HEK293 (cell line): Measurements from ENCODE around the gene CLCNKB.

Experiments
- CTCF ChIA-PET: fragments of 350-600 bp; formaldehyde crosslinking; extraction: SDS; loops from one replicate; lab custom pipeline; 2021; ENCODE audit warnings: antibody characterized with exemption; lab: Yijun Ruan, JAX
- POLR2A ChIA-PET: fragments of 300-600 bp; formaldehyde crosslinking; extraction: SDS; loops from one replicate; lab custom pipeline; 2020; ENCODE audit warnings: antibody characterized with exemption, inconsistent platforms; lab: Yijun Ruan, JAX
- H3K27ac ChIP-seq: fragments of 200-500 bp; sonication (Bioruptor generic); 2 replicates; pipeline ENCODE4 v1.5.1; 2014; ENCODE audit warnings: low read depth, low read length, control low read depth, inconsistent platforms; ENCODE audit errors: extremely low read depth
- H3K36me3 ChIP-seq, 2 experiments: fragments of 200-500 bp in 1 of 2; sonication (Bioruptor generic) in 1 of 2; 1 replicate in 1 of 2; 2 replicates in 1 of 2; pipeline ENCODE4 v1.5.1; 2014 to 2017; ENCODE audit warnings: inconsistent platforms in 2 of 2, low read length in 2 of 2; ENCODE audit not compliant: control insufficient read depth in 2 of 2, insufficient read depth in 1 of 2
- H3K4me1 ChIP-seq: fragments of 200-500 bp; sonication (Bioruptor generic); 2 replicates; pipeline ENCODE4 v1.5.1; 2014; ENCODE audit warnings: mild to moderate bottlenecking, low read length, inconsistent platforms; ENCODE audit not compliant: control insufficient read depth, insufficient read depth
- H3K4me3 ChIP-seq: 2 replicates; pipeline ENCODE4 v1.5.1; 2011; ENCODE audit warnings: low read depth, mild to moderate bottlenecking, control low read depth, low read length, moderate library complexity
- H3K9me3 ChIP-seq: fragments of 200-500 bp; sonication (Bioruptor generic); 2 replicates; pipeline ENCODE4 v1.5.1; 2014; ENCODE audit warnings: low read depth, low read length, inconsistent platforms; ENCODE audit not compliant: control insufficient read depth, insufficient read depth
- GFI1B ChIP-seq: fragments of 450-650 bp; formaldehyde crosslinking; IDR thresholded peaks from 2 replicates; pipeline ENCODE4 v1.5.1; 2016; ENCODE audit warnings: missing biosample characterization, missing genetic modification characterization
- HOXC10 ChIP-seq: sonication (generic); formaldehyde crosslinking; IDR thresholded peaks from 2 replicates; pipeline ENCODE4 v1.8.1; 2023; ENCODE audit warnings: mild to moderate bottlenecking, missing genetic modification reagents
- IKZF3 ChIP-seq: fragments of 450-650 bp; IDR thresholded peaks from 2 replicates; pipeline ENCODE4 v1.5.0; 2018; ENCODE audit warnings: missing biosample characterization, mild to moderate bottlenecking, missing genetic modification characterization, moderate library complexity
- KLF8 ChIP-seq: fragments of 450-650 bp; formaldehyde crosslinking; IDR thresholded peaks from 2 replicates; pipeline ENCODE4 v1.5.1; 2016; ENCODE audit warnings: missing biosample characterization, missing genetic modification characterization
- TCF7L2 ChIP-seq: IDR thresholded peaks from 2 replicates; pipeline ENCODE4 v1.6.1; 2011; ENCODE audit warnings: low read depth, mild to moderate bottlenecking, inconsistent platforms, low read length, moderate library complexity, borderline replicate concordance
- TRIM28 ChIP-seq: IDR thresholded peaks from 2 replicates; pipeline ENCODE4 v1.6.1; 2011; ENCODE audit warnings: low read length, control low read depth, borderline replicate concordance
- ZBTB8A ChIP-seq: fragments of 450-650 bp; formaldehyde crosslinking; IDR thresholded peaks from 2 replicates; pipeline ENCODE4 v1.5.1; 2016; ENCODE audit warnings: missing biosample characterization, missing genetic modification characterization
- ZFP3 ChIP-seq: fragments of 450-650 bp; formaldehyde crosslinking; IDR thresholded peaks from 2 replicates; pipeline ENCODE4 v1.5.1; 2016; ENCODE audit warnings: low read depth, missing biosample characterization, missing genetic modification characterization
- ZNF133 ChIP-seq: fragments of 450-650 bp; formaldehyde crosslinking; IDR thresholded peaks from 2 replicates; pipeline ENCODE4 v1.5.1; 2016; ENCODE audit warnings: missing biosample characterization, missing genetic modification characterization
- ZNF146 ChIP-seq: fragments of 450-650 bp; formaldehyde crosslinking; IDR thresholded peaks from 2 replicates; pipeline ENCODE4 v1.5.1; 2016; ENCODE audit warnings: missing biosample characterization, missing genetic modification characterization
- ZNF174 ChIP-seq: fragments of 450-650 bp; formaldehyde crosslinking; IDR thresholded peaks from 2 replicates; pipeline ENCODE4 v1.5.0; 2017; ENCODE audit warnings: missing biosample characterization, mild to moderate bottlenecking, missing genetic modification characterization
- ZNF221 ChIP-seq: fragments of 450-650 bp; formaldehyde crosslinking; IDR thresholded peaks from 2 replicates; pipeline ENCODE4 v1.5.1; 2017; ENCODE audit warnings: missing biosample characterization, missing genetic modification characterization, borderline replicate concordance
- ZNF23 ChIP-seq: fragments of 450-650 bp; formaldehyde crosslinking; IDR thresholded peaks from 2 replicates; pipeline ENCODE4 v1.5.1; 2016; ENCODE audit warnings: missing biosample characterization, missing genetic modification characterization, borderline replicate concordance
- ZNF266 ChIP-seq: fragments of 450-650 bp; formaldehyde crosslinking; IDR thresholded peaks from 2 replicates; pipeline ENCODE4 v1.5.1; 2016; ENCODE audit warnings: missing biosample characterization, missing genetic modification characterization, low read depth
- ZNF426 ChIP-seq: fragments of 450-650 bp; formaldehyde crosslinking; IDR thresholded peaks from 2 replicates; pipeline ENCODE4 v1.5.1; 2017; ENCODE audit warnings: missing biosample characterization, missing genetic modification characterization, mild to moderate bottlenecking, inconsistent platforms, moderate library complexity
- ZNF558 ChIP-seq: fragments of 450-650 bp; formaldehyde crosslinking; IDR thresholded peaks from 2 replicates; pipeline ENCODE4 v1.5.1; 2016; ENCODE audit warnings: missing biosample characterization, missing genetic modification characterization
- ZNF560 ChIP-seq: fragments of 450-650 bp; formaldehyde crosslinking; IDR thresholded peaks from 2 replicates; pipeline ENCODE4 v1.5.1; 2017; ENCODE audit warnings: missing biosample characterization, missing genetic modification characterization, borderline replicate concordance
- ZNF670 ChIP-seq: fragments of 450-650 bp; formaldehyde crosslinking; IDR thresholded peaks from 2 replicates; pipeline ENCODE4 v1.5.1; 2016; ENCODE audit warnings: missing biosample characterization, missing genetic modification characterization, low read depth
- ZNF791 ChIP-seq: fragments of 450-650 bp; formaldehyde crosslinking; IDR thresholded peaks from 2 replicates; pipeline ENCODE4 v1.5.1; 2016; ENCODE audit warnings: missing biosample characterization, missing genetic modification characterization
- TF ChIP-seq, protein P1 (sequence below): fragments of 450-650 bp; formaldehyde crosslinking; IDR thresholded peaks from 2 replicates; pipeline ENCODE4 v1.5.1; 2016; ENCODE audit warnings: missing biosample characterization, missing genetic modification characterization
- TF ChIP-seq, protein P2 (sequence below): fragments of 450-650 bp; formaldehyde crosslinking; IDR thresholded peaks from 2 replicates; pipeline ENCODE4 v1.5.1; 2016; ENCODE audit warnings: missing biosample characterization, missing genetic modification characterization
- TF ChIP-seq, protein P3 (sequence below): fragments of 450-650 bp; formaldehyde crosslinking; IDR thresholded peaks from 2 replicates; pipeline ENCODE4 v1.5.1; 2016; ENCODE audit warnings: missing biosample characterization, missing genetic modification characterization, borderline replicate concordance

CLCNKB gene

DNA sequence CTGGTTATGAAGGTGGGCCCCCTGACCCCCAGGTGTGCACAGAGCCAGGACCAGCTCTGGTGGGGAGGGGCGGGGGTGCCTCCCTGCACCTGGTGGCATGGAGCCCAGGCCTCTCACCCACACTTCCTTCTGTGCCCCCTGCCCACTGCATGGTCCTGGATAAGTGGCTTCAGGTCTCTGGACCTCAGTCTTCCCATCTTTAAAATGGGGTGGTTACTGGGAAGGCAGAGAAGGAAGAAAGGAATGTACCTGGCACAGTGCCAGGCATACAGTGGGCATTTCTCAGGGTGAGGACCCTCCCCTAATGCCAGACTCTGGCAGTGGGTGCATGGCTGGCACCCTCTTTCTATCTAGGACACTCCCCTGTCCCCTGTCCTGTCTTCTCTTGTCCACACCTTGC, 14.3 kb upstream of the CLCNKB start:
- no peaks in the 10 kb centered on the region for H3K4me1 ChIP-seq
- no peak overlapping the region for H3K4me3 ChIP-seq
- H3K27ac ChIP-seq: no peak overlapping the region
- POLR2A ChIA-PET: no interaction called here
- no peak for TF ChIP-seq ZNF146 (tag by site-specific recombination)
- no peak for TF ChIP-seq TCF7L2
- TF ChIP-seq ZNF266 (tag by site-specific recombination): no peak
- TF ChIP-seq, protein P1, sequence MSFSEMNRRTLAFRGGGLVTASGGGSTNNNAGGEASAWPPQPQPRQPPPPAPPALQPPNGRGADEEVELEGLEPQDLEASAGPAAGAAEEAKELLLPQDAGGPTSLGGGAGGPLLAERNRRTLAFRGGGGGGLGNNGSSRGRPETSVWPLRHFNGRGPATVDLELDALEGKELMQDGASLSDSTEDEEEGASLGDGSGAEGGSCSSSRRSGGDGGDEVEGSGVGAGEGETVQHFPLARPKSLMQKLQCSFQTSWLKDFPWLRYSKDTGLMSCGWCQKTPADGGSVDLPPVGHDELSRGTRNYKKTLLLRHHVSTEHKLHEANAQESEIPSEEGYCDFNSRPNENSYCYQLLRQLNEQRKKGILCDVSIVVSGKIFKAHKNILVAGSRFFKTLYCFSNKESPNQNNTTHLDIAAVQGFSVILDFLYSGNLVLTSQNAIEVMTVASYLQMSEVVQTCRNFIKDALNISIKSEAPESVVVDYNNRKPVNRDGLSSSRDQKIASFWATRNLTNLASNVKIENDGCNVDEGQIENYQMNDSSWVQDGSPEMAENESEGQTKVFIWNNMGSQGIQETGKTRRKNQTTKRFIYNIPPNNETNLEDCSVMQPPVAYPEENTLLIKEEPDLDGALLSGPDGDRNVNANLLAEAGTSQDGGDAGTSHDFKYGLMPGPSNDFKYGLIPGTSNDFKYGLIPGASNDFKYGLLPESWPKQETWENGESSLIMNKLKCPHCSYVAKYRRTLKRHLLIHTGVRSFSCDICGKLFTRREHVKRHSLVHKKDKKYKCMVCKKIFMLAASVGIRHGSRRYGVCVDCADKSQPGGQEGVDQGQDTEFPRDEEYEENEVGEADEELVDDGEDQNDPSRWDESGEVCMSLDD: no peak
- TF ChIP-seq ZNF558 (tag by site-specific recombination): no peak
- no peak for TF ChIP-seq GFI1B
- TF ChIP-seq ZBTB8A (tag by site-specific recombination): no peak
- no peak for TF ChIP-seq ZNF791 (tag by site-specific recombination)
- no peak for TF ChIP-seq TRIM28
- no peak for TF ChIP-seq ZNF23
- TF ChIP-seq ZNF174: no peak
- no peak for TF ChIP-seq ZFP3 (tag by site-specific recombination)
- no peak for TF ChIP-seq HOXC10
- no peak for TF ChIP-seq ZNF133
- TF ChIP-seq, protein P2, sequence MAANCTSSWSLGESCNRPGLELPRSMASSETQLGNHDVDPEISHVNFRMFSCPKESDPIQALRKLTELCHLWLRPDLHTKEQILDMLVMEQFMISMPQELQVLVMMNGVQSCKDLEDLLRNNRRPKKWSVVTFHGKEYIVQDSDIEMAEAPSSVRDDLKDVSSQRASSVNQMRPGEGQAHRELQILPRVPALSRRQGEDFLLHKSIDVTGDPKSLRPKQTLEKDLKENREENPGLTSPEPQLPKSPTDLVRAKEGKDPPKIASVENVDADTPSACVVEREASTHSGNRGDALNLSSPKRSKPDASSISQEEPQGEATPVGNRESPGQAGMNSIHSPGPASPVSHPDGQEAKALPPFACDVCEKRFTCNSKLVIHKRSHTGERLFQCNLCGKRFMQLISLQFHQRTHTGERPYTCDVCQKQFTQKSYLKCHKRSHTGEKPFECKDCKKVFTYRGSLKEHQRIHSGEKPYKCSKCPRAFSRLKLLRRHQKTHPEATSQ (tag by site-specific recombination): no peak
- no peak for TF ChIP-seq ZNF560 (tag by site-specific recombination)
- TF ChIP-seq ZNF426: no peak
- H3K36me3 ChIP-seq: no peaks in the 10 kb centered on the region
- H3K9me3 ChIP-seq: no peaks in the 10 kb centered on the region
- CTCF ChIA-PET: no interaction called here

DNA sequence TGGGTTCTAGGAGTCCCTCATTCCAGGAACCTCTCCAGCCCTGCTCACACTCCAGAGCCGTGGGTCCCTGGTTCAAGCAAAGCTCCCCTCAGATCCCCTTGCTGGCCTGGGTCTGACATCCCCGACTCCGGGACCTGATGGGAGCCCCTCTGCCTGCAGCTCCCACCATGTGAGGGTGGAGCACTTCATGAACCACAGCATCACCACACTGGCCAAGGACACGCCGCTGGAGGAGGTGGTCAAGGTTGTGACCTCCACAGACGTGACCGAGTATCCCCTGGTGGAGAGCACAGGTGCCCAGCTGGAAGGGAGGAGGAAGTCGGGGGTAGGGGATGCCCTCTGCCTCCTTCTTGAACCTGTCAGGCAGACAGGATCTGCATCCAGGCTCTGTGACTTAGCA, 12.0 kb upstream of the CLCNKB start:
- Histone ChIP-seq H3K27ac (no peak overlapping the region), H3K9me3 (no peaks in the 10 kb centered on the region), H3K4me1 (no peaks in the 10 kb centered on the region), H3K36me3 (no peaks in the 10 kb centered on the region), H3K4me3 (no peak overlapping the region)
- POLR2A ChIA-PET: no interaction called here
- no peak for TF ChIP-seq ZNF670 (tag by site-specific recombination)
- TF ChIP-seq, protein P3, sequence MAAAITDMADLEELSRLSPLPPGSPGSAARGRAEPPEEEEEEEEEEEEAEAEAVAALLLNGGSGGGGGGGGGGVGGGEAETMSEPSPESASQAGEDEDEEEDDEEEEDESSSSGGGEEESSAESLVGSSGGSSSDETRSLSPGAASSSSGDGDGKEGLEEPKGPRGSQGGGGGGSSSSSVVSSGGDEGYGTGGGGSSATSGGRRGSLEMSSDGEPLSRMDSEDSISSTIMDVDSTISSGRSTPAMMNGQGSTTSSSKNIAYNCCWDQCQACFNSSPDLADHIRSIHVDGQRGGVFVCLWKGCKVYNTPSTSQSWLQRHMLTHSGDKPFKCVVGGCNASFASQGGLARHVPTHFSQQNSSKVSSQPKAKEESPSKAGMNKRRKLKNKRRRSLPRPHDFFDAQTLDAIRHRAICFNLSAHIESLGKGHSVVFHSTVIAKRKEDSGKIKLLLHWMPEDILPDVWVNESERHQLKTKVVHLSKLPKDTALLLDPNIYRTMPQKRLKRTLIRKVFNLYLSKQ (tag by site-specific recombination): no peak
- TF ChIP-seq ZNF221: no peak
- no peak for TF ChIP-seq ZBTB8A (tag by site-specific recombination)
- TF ChIP-seq IKZF3 (tag by site-specific recombination): no peak
- TF ChIP-seq KLF8: no peak
- TF ChIP-seq, all 188 proteins: peak for 0
- CTCF ChIA-PET: interaction anchor here (0.6 to 2.5 kb wide), 5 partner anchors 8 to 240 kb away, joined by 3 to 14 read pairs (median 3); partner anchors contain the start of gene HSPB7
